ENCODE measurements around the gene CRBN.

GRCh38 chr3:3129579-3129978 lies 49.9 kb downstream of the CRBN start:
- TF ChIP-seq EZH2 (optimal IDR thresholded peaks at IDR 0.05; ENCODE audit: low read depth, low read length) (no peak), CTCF (IDR thresholded peaks at IDR 0.05; ENCODE audit: low read length) (no peak)

All from MM.1S (cell line).